ENCODE measurements around the gene KCP.

- TF ChIP-seq CTCF (IDR thresholded peaks at IDR 0.05): no peak
- TF ChIP-seq POLR2A (IDR thresholded peaks at IDR 0.05): no peak
Measured at GRCh38 chr7:128827971-128828711, 82.4 kb downstream of the KCP start.

Measured in lower leg skin (tissue), 3 donors.